Hematopoietic multipotent progenitor cell treated with erythropoietin and hydrocortisone succinate and interleukin-3 and kit ligand, for 6 days (in vitro differentiated cells): ENCODE results near the gene NLRC5.
"Not testable (repeated sequence)": the region's sequence is repeated elsewhere in the genome, so short reads cannot be mapped to it uniquely, and the experiment has no call there.

Experiments used
- DNase-seq: peaks from one replicate; pipeline ENCODE4 v3.0.0-alpha.2; 2015

The NLRC5 gene

DNA sequence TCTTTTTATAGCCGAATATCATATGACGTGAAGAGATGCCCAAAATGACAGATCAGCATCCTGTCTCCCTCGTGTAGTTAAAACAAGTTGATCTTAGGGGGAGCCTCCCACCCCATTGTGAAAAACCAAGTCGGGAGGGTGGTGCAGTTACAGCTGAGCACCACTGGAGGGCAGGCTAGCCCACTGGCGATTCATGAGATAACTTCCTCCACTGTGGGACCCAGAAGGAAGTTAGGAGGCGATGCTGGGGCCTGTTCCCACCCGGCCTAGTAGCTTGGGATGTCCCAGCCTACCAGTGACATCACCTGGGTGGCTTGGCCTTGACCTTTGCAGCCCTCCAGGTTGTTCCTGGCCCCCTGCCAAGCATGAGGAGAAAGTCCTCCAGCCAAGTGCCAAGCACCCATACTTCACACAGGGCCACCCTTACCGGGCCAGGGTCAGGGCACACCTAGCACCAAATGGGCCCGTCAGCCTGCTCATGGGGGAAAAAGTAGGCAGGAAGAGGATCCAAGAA is 95.0 kb downstream of the NLRC5 start:
- DNase-seq = peak; percentile 88

DNA sequence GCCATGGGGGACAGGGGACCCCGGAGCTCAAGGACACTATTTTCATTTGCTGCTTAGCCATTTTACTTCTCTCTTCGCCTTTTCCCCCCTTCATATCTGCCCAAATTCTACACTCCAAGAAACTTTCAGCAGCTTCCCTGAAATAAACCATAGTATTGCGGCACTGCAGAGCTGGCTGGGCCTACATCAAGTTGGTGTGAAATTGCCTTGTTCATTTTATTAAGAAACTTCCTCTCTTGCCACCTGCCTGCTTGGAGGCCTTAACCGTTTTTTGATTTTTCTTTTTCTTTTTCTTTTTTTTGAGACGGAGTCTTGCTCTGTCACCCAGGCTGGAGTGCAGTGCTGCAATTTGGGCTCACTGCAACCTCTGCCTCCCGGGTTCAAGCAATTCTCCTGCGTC is 95.6 kb downstream of the NLRC5 start:
- DNase-seq = peak; percentile 43

DNA sequence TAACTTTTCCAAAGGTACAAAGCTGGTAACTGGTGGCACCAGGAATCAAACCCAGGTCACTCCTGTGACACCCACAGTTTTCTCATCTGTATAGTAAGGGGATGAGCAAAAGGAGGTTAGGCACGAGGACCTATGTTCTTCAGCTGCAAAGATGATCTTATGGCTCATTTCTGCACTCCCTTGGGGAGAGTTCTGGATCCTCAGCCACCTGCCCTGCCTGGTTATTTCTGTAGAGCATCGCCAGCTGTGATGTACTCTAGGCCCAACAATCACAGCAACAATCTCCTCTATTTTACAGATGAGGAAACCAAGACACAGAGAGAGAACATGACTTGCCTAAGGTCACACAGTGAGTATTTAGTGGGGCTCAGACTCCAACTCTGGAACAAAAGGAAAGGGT is 97.6 kb downstream of the NLRC5 start:
- DNase-seq = no peak

DNA sequence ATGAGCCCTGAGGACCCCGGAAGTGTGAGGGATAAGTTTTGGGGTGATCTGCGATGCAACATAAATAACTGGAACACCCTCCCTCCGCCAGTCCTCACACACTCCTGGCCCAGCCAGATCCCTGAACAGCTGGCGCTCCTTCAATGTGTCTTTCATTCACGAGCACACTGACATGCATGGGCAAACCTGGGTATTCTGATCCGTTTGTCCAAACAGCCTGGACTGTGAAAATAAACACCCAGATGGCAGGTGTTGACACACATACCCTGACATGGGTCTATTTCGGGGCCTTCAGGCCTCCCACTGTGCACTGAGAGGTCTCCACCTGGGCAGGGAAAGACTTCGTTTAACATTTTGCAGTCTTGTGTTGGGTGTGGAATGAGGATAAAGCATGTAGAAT is 100.0 kb downstream of the NLRC5 start:
- DNase-seq = no peak

DNA sequence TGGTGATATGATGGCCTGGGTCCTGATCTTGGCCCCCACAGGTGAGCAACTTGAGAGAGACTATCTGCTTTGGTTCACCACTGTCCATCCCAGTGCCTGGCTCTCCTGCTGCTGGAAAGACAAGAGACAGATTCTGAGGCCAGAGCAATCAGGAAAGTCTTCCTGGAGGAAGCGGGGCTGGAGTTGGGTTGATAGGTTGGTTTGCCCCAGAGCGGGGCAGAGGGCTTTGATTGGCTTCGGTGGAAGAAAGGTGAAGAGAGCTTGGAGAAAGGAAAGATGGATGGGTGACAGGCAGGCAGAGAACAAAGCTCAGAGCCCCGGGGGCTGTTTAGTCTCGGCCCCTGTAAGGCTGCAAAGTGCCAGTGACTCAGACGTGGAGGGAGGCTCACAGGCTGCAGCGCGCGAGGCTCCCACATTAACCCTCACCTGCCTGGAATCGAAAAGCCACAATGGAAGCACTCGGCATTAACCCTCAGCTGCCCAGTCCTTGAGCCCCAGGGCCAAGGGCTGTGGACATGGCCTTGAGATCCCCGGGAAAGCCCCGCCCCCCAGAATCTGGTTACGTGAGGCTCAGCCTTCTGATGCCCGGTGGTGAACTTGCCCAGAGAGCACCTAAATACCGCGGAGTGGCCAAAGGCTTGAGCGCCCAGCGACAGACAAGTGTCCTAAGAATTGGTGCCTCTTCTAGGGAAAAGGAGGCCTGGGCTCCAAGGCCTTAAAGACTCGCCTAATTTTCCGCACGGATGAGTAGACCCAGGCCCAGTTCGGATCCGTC is 102.0 kb downstream of the NLRC5 start:
- DNase-seq = no peak

DNA sequence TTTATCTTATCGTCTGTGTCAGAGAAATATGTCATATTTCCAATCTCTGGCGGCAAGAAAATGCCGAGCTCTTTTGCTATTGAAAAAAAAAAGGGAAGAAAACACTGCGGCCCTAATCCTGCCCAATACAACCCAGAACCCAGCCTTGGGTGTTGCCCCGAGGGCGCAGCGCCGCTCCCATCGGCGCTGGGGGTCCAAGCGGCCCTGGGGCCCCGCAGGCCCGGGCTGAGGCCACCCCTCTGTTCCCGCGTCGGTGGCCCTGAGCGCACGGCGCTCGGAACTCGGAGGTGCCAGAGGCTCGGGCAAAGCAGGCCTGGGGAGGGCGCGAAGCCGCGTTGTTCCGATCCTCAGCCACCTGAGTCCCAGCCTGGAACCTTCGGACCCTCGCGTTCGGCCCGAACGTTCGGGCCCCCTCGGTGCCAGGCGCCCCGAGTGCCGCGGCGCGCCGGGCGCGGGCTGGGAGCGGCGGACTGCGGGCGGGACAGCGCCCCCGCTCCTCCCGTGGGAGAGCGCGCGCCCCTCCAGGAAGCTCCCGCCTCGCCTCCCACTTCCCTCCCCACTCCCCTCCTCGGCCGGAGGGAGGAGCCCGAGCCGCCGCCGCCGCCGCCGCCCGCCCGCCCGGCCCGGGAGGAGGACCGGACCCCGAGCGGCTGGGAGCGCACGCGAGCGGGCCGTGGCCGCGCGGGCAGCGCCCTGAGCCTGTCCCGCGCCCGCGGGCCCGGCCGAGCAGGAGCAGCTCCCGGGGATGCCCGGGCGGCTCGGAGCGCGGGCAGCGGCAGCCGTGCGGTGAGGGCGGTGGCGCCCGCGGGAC is 102.8 kb downstream of the NLRC5 start, which contains the start of gene CPNE2:
Gene CPNE2, plus strand, starts transcription at position 609 of the 811 bp plus-strand sequence. CDS start 18,160 bp downstream, outside the sequence.
- peak; percentile 31 for DNase-seq

DNA sequence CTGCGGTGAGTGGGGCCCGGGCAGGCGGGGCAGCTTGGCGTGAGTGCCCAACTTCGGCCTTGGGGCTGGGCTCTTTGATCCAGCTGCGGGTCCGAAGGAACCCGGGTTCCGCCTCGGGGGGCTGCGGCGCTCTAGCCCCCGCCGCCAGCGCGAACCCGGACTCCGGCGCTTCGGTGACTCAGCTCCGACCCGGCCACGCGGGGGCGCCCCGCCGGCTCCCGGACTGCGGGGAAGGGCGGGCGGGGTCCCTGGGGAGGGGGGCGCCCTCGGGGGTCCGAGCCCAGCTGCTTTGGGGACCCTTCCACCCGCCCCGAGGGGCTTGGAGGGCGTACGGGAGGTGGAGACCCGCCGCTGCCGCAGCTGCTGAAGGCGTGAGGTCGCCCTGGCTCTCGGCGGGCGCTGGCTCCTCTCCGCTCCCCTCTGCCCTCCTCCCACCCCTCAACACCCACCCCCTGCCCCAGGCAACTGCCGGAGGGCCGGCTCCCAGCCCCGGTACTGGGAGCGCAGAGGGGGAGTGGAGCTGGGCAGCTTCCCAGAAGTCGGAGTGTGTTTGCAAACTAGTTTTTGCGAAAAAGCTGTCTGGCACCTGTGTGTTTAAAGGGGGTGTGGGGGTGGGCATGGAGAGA is 103.5 kb downstream of the NLRC5 start:
- no peak for DNase-seq

DNA sequence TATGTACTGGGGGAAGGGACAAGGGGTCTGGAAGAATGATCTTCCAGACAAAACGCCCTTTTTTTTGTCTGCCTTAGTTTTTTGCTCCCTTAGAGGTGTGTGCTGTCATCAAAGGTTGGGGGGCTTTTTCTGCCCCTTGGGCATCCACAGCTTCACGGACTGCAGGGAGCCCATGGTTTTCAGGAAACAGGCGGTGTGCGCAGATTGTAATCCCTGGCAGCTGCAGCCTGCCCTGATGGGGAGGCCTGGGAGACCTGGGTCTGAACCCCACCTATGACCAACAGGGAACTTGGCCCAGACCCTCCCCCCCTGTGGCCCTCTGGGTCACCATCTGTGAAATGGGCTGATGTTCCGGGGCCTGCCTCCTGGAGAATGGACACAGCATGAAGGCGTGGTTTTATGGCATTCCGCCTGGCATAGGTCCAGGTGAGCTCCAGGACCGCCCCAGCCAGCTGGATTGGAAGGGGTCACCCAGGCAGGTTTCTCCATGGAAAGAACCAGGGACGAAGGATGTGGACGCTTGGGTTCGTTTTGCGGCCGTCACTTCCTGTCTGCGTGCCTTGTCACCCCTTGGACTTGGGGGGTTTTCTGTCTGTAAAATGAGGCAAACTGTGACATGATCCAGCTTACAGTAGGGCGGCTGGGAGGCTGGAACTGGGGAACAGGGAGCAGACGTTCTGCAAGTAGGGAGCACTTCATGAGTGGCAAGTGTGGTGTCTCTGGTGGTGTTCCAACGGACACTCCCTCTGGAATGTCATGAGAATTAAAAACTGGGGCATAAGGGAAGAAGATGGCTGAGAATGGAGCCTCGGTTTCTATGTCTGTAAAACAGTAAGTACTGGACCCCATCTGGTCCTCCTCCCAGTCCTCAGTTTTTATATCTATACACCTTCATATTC is 104.6 kb downstream of the NLRC5 start:
- DNase-seq = no peak

DNA sequence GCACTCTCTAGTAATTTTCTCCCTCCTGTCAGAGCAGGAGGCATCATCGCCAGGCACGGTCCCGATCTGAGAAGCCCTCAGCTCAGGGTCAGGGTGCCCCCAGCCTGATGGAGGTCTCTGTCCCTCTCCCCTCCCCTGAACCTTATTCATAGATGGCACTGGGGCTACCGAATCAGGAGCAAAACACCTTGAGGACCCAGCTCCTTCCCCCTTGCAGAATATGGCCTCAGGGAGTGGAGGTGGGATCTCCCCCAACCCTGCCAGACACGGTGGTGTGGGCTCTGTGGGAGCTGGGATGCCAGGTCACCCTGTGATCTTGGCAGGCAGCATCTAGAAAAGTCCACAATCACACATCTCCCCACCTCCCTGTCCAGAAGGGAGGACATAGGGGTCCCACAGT is 105.6 kb downstream of the NLRC5 start:
- DNase-seq = no peak

DNA sequence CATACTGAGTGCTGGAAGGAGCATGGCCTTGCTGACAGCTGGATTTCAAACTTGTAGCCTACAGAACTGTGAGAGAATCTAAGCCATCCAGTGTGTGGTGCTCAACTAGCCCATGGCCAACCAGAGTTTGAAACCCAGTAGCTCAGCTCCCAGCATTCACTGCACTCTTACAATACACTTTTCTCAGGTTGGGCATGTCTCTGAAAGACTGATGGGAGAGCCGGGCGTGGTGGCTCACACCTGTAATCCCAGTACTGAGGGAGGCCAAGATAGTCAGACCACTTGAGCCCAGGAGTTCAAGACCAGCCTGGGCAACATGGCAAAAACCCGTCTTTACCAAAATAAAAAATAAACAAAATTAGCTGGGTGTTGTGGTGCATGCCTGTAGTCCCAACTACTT is 106.8 kb downstream of the NLRC5 start:
- DNase-seq = no peak

DNA sequence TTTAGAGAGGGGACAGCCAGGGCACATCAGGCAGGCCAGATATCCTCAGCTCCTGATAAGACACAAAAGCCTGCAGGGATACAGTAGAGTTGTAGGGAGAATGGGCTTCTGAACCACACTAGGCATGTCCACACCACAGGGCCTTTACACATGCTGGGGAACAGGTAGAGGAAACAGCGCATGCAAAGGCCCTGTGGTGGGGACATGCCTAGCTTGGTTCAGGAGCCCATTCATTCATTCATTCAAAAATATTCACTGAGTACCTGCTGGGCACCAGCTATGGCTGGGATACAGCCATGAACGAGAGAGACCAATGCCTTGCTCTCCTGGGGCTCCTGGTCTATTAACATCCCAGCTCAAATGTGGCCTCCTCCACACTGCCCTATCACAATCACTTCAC is 107.4 kb downstream of the NLRC5 start:
- no peak for DNase-seq

DNA sequence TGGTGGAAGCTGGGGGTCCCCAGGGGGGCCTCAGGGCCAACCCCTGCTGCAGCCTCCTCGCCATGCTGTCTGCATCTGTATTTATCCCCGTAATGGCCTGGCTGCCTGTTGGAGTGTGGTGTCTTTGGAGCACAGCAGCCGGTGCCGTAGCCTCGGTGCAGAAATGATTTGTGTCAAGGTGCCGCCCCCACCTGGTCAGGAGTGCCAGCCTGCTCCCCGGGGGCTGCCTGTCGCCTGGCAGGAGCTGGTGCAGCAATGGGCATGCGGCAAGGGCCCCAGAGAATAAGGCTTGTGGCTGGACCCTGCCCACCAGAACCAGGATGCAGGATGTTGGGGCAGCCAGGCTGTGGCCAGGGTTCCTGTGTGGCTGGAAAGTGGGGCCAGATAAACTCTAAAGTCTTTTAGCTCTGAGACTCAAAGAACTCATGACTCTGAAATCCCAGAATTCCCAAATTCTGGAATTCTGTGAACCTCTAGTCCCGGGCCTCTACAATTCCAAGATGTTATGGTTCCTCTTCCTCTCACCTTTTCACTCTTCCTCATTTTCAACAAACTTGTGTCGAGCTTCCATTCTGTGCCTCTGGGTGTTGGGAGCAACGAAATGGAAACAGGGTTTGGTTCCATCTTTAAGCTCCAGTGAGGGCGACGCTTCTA is 109.0 kb downstream of the NLRC5 start:
- DNase-seq = no peak

DNA sequence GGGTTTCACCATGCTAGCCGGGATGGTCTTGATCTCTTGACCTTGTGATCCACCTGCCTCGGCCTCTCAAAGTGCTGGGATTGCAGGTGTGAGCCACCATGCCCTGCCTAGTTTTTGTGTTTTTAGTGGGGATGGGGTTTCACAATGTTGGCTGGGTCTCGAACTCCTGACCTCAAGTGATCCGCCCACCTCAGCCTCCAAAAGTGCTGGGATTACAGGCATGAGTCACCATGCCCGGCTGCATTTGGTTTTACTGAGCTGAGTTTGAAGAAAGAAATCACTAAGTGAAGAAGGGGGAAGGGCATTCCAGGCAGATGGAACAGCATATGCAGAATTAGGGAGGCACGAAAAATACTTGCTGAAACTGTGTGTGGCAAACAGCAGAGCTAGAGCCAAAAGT is 110.6 kb downstream of the NLRC5 start:
- not testable (repeated sequence) for DNase-seq

DNA sequence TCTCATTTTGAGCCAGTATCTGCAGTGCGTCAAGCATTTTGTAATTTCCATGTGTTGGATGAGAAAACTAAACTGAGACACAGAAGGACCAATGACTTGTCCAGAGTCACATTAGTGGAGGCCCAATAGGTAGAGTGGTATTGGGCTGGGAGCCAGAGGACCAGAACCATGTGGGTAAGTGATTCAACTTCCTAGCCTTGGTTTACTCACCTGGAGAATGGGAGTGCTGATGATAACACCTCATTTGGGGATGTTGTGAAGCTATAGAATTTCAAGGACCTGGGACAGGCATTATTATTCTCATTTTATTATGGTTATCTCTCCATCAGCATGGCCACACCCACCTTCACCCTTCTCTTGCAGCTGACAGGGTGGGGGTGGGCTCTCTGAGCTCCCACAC is 111.1 kb downstream of the NLRC5 start:
- no peak for DNase-seq

DNA sequence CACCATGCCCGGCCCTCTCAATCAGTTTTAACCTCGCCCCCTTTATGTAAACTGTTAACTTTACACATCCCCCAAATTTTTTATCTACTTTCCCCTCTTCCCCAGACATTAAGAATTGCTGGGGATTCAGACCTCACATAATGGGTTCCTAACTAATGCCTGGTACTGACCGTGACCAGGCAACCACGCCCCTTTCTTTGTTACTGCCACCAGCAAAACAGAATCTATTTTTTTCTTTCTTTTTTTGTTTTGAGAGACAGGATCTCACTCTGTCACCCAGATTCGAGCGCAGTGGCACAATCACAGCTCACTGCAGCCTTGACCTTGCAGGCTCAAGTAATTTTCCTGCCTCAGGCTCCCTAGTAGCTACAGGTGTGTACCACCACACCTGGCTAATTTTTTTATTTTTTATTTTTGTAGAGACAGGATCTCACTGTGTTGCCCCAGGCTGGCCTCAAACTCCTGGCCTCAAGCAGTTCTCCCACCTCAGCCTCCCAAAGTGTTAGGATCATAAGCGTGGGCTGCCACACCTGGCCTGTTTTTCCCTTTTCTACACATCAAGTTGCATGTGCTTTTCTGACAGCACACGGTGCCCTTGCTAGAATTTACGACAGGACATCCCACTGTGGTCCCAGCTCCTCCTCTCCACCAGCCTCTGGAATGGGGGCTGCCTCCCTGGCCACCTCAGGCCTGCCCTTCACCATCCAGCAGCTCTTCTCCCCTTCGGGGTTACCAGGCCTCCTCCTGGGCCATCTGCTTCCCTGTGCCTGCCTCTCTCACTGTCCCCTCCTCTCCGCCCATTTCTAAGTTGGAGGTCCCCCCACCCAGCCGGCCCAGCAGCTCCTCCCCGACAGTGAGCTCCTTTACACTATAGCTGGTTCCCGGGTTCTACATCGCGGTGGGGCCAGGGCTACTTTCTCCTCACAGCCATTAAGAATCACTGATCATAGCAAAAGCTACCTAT is 113.8 kb downstream of the NLRC5 start:
- no peak for DNase-seq

DNA sequence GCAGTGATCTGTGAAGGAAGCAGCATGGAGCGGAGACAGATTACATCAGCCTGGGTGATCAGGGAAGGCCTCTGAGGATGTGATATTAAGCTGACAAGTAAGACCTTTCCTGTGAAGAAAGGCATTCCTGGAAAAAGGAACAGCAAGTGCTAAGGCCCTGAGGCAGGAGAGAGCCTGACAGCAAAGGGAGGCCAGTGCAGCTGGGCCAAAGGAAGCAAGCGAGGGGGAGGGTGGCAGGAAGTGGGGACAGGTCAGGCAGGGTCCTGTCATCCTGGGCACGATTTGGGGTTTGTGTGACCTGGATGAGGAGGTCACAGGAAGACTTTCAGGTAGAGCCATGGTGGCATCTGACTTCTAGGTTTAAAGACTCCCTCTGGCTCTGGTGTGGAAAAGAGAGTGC is 115.3 kb downstream of the NLRC5 start:
- no peak for DNase-seq

DNA sequence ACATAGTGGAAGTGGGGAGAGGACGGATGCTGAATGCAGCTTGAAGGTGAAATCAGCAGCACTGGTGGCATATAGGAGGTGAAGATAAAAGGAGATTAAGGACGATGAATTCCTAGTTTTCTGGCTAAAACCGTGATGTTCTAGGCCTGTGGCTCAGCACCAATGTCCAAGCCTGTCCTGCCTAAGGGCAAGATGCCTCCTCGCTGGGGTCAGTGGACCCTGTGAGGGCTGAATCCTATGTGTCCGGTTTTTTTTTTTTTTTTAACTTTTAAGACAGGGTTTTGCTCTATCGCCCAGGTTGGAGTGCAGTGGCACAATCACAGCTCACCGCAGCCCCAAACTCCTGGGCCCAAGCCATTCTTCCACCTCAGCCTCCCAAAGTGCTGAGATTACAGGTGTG is 115.8 kb downstream of the NLRC5 start:
- no peak for DNase-seq

DNA sequence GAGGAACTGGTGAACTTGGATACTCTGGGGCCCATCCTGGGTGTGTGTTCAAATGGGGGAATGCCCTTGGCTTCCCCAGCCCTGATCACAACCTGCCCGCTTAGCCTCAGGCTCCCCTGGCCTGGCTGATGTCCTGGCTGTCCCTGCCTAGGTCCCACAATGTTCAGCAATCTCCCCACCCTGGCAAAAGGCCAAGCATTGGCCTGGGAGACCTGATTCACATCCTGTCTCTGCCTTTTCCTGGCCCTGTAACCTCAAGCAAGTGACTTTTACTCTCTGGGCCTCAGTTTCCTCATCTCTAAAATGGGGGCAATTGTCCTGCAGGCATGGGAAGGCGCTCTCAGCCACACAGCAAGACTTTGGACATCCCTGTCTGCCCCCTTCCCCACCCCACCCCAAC is 117.4 kb downstream of the NLRC5 start:
- DNase-seq = no peak

DNA sequence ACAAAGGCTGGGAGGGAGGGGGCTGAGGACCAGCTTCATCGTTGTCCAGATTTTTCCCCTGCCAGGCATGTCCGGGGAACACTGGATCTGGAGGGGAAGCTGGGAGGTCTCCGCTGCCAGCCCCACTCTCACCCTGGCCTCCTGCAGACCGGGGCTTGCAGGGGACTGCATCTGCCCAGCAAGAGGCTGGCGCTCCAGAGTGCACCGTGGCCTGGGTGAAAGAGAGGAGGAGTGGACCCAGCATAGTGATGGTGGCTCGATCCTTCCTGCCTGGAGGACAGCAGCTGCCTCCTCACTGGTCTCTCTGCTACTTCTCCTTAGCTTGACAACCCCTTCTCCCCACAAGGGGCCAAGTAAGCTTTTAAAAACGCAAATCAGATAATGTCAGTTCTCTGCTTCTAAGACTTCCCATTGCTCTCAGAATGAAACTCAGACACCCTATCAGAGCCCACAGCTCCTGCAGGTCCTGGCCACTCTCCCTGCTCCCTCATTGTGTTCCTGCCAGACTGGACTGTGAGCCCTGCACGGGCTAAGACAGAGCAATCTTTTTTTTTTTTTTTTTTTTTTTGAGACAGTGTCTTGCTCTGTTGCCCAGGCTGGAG is 118.1 kb downstream of the NLRC5 start:
- DNase-seq = no peak

DNA sequence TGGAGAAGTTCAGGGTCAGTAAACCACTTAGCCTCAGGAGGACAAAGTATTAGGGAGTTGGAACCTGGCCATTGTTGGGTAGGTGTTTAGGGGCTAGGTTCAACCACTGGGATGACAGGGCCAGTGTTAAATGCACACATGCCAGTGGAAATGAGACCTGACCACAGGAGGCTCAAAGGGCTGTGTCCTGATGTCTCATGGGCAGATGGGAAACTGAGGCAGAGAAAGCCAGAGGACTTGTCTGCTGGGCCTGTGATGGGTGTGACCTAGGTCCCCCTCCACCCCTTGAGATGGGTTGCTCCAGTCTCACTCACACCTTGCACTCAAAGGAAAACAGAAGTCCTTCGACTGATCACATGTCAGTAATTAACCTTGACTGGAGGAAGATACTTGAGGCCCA is 119.1 kb downstream of the NLRC5 start:
- DNase-seq = no peak
